Testis (tissue), 2 donors: ENCODE measurements around the gene EPB41L2.

Experiments used
- CTCF ChIP-seq, 3 experiments: fragments of 450-650 bp in 2 of 3; fragments of 200-600 bp in 1 of 3; sonication (generic) in 1 of 3; IDR thresholded peaks; one replicate each; pipeline ENCODE4 v1.5.1; 2016 to 2019; ENCODE audit warnings: antibody characterized with exemption in 3 of 3, mild to moderate bottlenecking in 2 of 3, moderate library complexity in 1 of 3
- POLR2A ChIP-seq: fragments of 450-650 bp; IDR thresholded peaks from one replicate; pipeline ENCODE4 v1.6.1; 2017; ENCODE audit warnings: antibody characterized with exemption, mild to moderate bottlenecking, moderate library complexity

- no peak for TF ChIP-seq POLR2A
- TF ChIP-seq CTCF (IDR thresholded peaks at IDR 0.05) = no peak
Observed at GRCh38 chr6:130913120-130913519, 149.9 kb downstream of the EPB41L2 start.
